Suppressor macrophage treated with lipopolysaccharide for 4 hours (primary cell): Measurements from ENCODE around the gene IQCM.

Source experiments
- DNase-seq: peaks from one replicate; pipeline ENCODE4 v3.0.0-alpha.2; 2020

Gene IQCM

DNA sequence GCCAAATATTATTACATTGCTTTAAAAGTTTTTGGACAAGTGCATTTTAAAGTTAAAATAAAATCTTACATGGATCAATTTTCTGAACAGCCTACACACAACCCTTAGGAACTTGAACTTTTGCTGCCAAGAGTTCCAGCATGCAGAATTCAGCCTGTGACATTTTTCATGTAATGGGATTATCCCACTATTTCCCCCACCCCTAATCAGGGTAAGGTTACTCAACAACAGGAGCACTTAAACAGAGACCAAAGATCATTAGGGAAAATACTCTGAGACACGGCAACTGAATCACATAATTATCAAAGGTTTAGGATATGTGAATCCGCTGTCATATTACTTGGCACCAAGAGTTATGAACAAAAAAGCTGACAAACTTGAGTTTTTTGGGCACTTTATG, 47.2 kb downstream of the IQCM start:
- DNase-seq = no peak

DNA sequence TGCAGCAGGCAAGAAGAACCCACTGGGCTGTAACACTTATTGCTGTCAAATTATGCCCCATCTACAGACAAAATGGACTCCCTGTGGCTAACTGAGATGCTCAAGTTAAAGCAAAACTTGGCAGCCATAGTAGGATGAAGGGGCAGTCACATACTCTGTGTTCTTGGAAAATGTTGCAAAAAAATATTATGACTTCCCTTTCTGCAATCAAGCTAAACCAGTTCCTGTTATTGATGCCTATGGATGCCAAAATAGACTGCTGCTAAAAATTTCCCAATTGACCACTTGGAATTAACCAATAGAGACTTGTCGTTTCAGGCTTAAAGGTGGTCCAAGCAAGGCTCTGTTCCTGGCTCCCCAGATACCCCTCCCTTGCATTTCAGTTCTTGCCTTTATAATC, 49.5 kb downstream of the IQCM start:
- DNase-seq = no peak

DNA sequence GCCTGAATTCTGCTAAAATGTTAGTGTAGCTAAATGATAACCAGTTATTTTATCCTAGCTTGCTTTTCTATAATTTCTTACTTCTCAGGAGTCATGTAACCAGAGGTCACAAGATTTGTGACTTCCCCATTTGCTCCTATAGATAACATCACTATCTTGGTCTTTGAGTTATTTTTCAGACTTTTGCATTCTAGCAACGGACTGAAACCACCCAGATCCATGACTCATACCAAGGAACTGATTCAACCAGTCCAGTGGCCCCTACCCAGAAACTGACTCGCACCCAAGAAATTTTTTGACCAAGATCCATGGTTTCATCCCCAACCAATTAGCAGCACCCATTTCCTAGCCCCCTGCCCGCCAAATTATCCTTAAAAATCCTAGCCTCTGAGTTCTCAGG, 50.0 kb downstream of the IQCM start:
- DNase-seq = no peak

DNA sequence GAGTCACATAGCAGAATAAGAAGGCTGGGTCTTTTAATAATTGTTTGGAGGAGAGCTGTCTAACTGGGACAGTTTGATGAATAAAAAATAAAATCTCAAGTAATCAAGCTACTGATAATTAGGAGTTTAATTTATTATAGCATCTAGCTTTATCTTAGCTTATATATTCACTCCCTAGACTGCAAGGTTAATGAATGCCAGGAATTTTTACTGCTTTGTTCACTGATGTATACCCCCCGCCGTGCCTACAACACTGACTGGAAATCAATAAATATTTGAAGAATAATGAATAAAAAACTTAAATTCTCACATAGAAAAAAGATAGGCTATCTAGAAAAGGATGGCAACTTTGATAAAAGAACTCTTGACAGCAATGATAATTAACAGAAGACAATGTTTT, 59.7 kb downstream of the IQCM start:
- no peak for DNase-seq

DNA sequence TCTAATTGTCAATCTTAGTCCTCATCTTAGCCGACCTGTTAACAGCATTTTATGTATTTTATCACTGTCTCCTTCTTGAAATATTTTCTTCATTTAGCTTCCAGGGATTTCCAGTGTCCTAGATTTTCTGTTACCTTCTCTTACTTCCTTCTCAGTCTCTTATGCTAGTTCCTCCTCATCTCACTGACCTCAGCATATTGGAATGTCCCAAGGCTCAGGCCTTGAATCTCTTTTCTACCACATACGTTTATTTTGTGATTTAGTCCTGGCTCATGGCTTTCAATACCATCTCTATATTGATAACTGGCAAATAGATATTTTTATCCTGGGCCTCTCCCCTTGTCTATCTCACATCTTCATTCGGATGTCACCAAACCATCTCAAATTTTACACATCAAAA, 61.1 kb downstream of the IQCM start:
- DNase-seq = no peak

DNA sequence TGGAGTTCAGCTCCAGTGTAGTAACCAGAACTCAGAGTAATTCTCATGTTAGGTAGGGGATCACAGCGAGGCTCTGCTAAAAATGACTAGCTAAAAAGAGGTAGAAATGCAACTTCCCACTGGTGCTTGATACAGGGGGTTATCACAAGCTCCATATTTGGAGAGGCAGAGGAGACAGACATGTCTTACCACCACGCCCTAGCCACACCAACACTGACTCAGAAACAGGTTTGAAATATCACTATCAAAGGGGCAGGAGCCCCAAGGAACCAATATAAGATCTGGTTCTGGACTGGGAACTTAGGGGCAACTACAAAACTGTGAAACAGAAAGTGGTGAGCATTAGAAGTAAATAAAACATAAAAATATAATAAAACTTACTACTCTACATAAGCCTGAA, 62.9 kb downstream of the IQCM start:
- DNase-seq = no peak

DNA sequence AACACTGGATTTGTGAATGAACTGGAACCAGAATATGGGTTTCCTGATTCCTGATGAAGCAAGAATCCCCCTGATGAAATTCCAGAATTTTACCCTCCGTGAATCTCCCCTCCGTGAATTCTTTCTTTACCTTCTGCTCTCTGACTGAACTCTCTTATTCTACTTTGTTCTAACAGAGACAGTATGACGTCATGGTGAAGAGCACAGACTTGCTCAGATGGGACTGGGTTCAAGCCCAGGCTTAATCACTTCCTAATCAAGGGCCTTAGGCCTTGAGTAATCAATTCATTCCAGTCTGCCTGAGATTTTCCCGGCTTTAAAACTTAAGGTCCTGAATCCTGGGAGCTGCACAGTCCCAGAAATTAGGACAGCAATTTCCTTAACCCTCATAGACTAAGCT, 64.5 kb downstream of the IQCM start:
- DNase-seq = no peak

DNA sequence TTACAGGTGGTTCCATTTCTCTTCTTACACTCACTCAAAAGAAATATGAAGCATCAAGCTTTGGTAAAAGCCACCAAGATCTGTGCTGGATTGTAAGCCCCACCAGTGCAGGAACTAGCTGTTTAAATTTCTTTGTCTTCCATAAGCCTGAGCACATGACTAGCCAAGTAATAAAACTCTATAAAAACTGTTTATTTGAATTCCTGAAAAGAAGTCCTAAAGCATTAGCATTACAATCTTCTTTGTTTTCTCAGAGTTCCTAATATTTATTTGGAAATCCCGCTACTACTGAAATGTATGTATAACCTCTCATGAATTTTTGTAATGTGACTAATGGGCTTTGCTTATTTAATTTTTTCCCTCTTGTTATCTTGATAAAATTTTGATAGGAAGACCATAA, 65.9 kb downstream of the IQCM start:
- DNase-seq = no peak

DNA sequence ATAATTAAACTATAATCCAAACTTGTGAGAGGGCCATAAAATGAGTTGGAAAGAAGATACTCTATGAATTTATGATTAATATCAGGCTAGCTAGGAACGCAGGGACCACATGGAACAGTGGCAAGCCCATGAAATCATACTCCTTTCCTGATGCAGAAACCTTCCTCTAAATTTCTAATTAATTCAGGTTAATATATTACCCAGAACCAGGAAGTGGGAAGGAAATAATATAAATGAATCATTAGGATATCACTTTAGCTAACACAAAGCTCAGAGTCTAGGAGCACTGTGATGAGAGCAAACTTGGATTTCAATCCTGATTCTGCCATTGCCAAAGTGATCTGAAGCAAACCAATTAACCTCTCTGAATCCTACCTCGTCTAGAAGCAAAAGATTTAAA, 68.0 kb downstream of the IQCM start:
- no peak for DNase-seq

DNA sequence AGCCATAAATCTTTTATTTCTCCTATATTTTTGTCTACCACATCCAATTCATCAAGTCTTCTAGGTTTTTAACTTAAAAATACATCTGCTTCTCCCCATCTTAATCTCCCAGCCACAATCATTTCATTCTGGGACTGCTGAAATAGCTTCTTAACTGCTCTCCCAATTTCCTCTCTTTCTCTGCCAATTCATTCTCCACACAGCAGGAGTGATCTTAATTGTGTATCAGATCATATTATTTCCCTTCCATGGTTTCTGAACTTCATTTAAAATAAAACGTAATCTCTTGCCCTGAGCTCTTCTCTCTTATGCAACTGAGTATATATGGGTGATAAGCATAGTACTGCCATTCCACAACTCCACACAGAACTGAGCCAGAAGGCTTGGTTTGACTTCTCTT, 69.4 kb downstream of the IQCM start:
- DNase-seq = no peak

DNA sequence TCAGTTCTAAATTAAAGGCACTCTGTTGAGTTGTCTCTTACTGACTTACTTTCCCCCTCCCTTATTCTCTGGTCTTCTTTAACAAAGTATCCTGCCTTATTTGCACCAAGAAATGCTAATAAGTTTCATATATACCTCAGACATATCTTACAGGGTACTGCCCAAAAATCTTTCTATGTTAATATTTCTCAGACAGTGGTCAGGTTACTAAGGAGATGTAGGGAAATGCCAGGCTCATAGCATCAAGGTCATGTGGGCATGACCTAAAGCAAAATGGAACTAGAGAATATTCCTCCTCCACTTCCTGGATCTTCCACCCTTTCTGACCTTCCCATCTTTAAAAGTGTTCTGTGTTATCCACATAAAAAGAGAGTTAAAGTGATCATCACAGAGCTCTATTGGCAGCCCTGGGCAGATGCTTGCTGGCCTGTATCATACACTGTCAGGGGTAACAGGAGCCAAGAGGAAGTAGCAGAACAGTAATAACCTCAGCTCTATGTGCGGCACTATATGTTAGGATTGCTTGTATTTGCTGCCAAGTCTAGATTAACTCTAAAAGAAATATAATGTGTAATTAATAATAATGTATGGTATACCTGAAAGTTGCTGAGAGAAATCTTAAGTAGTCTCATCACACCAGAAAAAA, 74.3 kb downstream of the IQCM start:
- no peak for DNase-seq

DNA sequence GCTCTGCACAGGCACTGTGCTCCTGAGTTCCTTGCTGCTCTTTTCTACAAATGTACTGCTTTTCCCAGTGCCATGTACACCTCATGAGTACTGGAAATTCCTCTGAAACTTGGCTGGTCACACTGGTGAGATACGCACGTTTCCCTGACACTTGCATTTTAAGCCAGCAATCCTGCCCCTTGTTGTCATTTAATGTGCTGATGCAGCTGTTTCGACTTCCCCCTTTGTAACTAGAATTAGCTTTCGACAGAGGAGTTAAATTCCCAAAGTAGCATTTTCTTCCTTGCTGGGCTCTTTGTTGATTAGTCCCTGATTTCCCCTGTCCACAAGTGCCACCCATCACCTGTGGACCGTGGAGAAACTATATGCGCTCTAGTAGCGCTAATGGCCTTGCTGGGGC, 77.5 kb downstream of the IQCM start:
- no peak for DNase-seq

DNA sequence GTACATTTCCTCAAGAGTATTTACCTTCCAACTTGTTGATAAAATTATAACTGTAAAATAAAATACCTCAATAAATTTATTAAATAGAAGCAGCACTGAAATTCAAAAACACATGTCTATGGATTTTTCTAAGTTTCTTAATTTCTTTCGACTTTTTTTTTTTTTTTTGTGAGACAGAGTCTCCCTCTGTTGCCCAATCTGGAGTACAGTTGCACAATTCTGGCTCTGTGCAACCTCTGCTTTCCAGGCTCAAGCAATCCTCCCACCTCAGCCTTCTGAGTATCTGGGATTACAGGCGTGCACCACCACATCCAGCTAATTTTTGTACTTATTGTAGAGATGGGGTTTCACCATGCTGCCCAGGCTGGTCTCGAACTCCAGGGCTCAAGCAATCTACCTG, 79.8 kb downstream of the IQCM start:
- DNase-seq = no peak

DNA sequence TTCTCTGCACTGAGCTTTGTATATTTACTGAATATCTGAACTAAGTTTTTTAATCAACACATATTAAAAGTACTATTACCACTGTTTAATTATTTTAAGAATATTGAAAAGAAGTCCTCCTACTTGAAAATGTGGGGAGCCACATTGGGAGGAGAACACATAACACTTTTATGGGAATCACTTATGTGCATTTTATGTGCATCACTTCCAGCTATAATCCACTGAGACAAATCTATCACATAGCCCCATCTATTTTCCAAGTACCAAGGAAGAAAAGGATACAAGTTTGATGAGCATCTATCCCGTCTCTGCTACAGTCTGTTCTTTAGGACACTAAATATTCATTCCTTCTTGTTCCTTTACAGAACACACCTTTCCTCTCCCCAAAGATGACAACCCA, 87.2 kb downstream of the IQCM start:
- no peak for DNase-seq

DNA sequence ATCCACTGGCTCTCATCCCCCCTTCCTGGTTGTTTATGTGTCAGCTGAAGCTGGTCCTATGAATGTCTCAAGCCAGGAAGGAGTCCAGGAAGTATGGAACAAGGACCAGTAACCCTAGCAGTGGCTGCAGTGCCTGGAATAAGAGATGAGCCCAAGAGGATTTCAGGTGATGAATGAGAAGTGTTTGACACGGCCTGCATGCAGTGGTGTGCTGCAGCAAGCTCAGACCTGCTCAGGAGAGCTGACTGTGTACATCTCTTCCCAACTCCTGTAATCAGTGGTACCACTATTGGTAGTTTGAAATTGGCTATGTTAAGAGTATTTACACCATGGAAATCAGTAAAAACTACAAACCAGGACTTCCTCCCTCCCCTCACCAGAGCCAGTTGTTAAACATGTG, 88.0 kb downstream of the IQCM start:
- no peak for DNase-seq

DNA sequence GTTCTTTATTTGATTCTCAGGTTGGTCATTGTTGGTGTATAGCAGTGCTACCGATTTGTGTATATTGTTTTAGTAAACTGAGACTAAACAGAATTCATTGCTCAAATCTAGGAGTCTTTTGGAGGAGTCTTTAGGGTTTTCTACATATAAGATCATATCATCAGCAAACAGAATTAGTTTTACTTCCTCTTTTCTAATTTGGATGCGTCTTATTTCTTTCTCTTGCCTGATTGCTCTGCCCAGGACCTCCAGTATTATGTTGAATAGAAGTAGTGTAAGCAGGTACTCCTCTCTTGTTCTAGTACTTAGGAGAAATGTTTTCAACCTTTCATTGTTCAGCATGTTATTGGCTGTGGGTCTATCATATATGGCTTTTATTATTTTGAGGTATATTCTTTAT, 92.6 kb downstream of the IQCM start:
- DNase-seq = no peak

DNA sequence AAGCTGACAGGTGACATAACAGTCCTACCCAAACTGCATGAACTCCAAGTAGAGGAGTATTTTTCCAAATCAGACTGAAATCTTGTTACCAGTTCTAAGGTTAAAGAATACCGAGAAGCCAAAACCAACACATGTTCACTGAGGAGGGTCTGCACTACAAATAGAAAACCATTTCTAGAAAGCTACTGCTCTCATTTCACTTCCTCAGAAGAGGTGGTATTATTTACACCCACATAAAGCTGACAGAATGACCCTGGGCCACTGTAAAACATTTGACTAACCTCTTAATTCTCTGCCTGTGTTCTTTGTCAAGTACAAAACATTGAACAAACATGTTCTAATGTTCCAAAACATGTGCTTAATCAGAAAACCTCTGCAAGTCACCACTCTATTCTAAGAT, 95.8 kb downstream of the IQCM start:
- no peak for DNase-seq

DNA sequence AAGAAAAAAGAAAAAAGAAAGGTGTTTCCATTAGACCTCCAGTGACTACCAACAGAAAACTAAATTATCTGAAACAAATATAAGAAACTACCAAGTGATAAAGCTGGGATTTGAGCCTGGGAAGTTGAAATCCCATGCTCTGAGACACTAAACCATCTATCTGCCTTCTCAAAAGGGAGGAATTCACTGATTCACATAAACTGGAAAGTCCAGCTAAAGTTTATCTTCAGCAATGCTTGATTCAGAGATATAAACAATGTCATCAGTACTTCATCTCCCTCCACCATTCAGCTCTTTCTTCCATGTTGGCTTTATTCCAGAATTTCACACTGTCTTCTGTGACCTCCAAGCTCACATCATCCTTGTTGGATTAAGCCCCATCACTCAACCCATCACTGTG, 96.3 kb downstream of the IQCM start:
- DNase-seq = no peak

DNA sequence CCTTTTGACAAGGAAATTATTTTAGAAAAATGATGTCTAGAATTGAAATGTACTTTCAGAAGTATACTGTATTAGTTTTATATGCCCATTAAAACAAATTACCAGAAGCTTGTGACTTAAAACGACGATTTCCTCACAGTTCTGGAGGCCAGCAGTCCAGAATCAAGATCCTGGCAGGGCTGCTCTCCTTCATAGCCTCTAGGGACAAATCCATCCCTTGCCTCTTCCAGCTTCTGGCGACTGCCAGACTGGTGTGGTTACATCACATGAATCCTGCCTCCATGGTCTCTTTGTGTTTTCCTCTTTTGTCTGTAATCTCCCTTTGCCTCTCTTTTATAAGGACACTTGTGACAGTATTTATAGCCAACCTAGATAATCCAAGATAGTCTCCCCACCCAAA, 97.1 kb downstream of the IQCM start:
- DNase-seq = no peak

DNA sequence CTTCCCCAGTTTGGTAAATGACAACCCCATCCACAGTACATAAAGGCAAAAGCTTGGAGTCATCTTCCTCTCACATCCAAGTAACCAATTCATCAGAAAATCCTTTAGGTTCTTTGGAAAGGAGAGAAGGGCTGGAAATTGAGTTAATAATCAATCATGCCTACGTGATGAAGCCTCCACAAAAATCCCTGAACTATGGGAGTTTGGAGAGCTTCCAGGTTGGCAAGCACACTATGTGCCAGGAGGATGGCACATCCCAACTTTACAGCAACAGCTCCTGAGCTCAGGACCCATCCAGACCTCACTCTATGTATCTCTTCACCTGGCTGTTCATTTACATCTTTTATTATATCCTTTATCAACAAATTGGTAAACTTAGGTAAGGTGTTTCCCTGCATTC, 98.9 kb downstream of the IQCM start:
- DNase-seq = no peak

DNA sequence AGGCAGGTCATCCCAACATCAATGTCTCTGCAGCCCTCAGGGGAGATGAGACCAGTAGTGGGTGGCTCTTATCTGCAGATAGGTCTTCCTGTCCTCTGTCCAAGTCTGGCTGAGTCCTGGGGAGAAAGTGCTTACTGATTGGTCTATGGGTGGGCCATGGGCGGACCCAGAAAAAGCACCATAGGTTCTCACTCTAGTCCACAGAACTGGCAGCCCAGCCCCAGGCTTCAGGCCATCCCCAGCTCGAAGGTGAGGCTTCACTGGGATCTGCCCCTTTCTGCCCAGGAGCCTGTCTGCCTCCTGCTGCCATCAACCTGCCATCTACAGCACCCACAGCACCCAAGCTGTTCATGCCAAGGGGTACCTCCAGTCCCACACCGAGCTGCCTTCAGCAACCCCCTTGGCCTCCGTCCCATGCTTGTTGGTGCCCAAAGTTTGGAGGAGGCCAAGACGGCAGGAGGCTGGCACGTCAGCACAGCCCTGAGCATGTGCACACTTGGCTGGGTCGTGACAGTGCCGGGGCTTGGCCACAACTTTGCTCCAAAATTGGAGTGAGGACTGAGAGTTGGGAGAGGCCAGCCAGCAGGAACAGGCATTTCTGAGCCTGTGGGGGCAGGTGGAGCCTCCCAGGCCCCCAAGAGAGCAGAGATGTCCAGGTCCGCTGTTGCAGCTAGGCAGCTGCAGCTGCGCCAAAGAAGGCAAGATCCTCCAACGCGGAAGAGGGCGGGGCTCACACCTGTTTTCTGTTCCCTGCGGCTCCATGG, 99.6 kb downstream of the IQCM start:
- no peak for DNase-seq

DNA sequence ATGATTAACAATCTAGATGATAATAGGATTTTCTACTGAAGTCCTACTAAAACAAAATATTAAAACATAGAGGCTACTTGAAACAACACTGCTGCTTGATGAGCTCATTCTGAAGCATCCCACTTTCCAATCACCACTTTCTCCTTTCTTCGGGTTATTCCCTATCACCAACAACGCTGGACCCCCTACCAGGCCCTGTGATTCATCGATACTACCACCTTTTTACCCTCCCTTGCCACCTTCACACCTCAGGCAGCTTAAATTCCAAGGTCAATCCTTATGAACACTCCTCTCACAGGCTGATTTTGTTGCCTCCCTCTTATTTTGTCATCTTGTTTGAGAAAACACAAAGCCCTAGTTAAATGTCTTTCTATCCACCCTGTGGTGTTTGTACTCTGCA, 102.6 kb downstream of the IQCM start:
- DNase-seq = no peak

DNA sequence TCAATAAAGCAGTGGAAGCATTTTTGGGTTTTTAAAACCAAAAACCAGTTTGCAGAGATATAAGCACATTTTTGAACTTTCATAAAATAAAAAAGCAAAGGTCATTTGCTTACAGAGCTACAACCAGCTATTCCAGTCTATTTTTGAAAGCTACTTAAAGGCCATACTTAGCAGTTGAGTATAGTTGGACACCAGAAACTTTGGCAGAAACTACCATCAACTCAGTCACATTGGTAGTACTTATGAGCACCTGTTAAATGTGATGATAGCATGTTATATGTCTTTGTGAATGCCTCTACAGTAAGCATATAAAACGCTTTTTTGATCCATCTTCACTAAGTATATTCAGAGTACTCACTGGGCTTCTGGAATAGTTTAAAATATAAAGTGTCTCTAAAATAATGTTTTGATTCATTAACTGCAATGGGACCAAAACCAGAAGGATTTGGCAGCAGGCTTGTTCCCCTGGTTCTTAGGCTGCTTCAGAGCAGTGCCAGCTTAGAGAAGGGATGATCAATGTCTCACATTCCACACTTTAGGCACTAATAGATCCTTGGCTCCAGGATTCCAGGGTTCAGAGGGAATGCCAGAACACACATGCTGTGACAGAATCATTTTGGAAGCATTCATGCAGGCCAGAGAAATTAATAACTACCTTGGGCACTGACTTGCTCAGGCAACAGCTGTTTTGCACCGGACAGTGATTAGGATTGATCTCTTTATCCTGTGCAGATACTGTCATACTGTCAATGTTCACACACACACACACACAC, 103.9 kb downstream of the IQCM start:
- DNase-seq = no peak

DNA sequence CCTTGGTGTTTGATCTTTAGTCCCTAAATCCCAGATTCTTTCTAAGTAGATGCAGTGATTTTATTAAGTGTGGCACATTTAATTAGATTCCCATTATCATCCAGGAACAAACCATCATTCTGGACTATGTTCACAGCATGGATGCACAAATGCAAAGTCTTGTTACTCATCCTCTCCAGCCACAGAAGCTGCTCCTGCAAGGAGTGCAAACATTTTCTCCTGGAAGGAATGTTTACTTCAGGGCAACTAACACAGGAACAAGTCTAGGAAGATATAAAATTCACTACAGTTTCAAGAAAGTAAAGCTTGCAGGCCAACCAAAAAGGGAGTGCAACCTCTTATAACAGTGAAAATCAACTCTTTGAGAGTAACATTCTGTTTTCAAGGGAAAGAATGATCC, 106.0 kb downstream of the IQCM start:
- no peak for DNase-seq
